Vagina (tissue), 2 donors: Measurements from ENCODE around the gene NAGPA. TPM values are rescaled to one million over a fixed set of nuclear protein-coding genes. Genes with fewer than 3 reads are reported as not detected.

Experiments
- DNase-seq, 2 donors: peaks; one replicate each; pipeline ENCODE4 v3.0.0-alpha.2; 2017; ENCODE audit errors: extremely low spot score in 2 of 2
- H3K27ac ChIP-seq: fragments of 200-600 bp; sonication (generic); one replicate; pipeline ENCODE4 v1.5.1; 2019
- H3K27me3 ChIP-seq: fragments of 200-600 bp; sonication (generic); one replicate; pipeline ENCODE4 v1.5.1; 2019
- H3K36me3 ChIP-seq, 2 donors: fragments of 200-600 bp; sonication (generic); one replicate each; pipeline ENCODE4 v1.5.1; 2017 to 2019
- H3K4me1 ChIP-seq: fragments of 200-600 bp; sonication (generic); one replicate; pipeline ENCODE4 v1.5.1; 2019
- H3K4me3 ChIP-seq, 2 donors: fragments of 200-600 bp; sonication (generic); 1 replicate in 1 of 2; 2 replicates in 1 of 2; pipeline ENCODE4 v1.5.1; 2016 to 2019
- H3K9me3 ChIP-seq: fragments of 200-600 bp; sonication (generic); one replicate; pipeline ENCODE4 v1.5.1; 2019
- POLR2A ChIP-seq, 2 donors: fragments of 450-650 bp; IDR thresholded peaks; one replicate each; pipeline ENCODE4 v1.6.1; 2017; ENCODE audit warnings: antibody characterized with exemption in 2 of 2, mild to moderate bottlenecking in 2 of 2, moderate library complexity in 2 of 2
- POLR2AphosphoS5 ChIP-seq, 2 donors: sonication (generic); formaldehyde crosslinking; IDR thresholded peaks; one replicate each; pipeline ENCODE4 v1.9.0; 2017; ENCODE audit warnings: antibody characterized with exemption in 2 of 2, mild to moderate bottlenecking in 2 of 2, low read depth in 1 of 2; ENCODE audit not compliant: insufficient read depth in 1 of 2
- intact Hi-C: fragments of 100-400 bp; cut with DNase I; formaldehyde crosslinking; loops from one replicate; pipeline ENCODE4 v1.15.1; 2023
- total RNA-seq: library from RNA; depleted of rRNA; stranded (reverse); fragments of >200 nt; gene quantifications from one replicate; pipeline ENCODE4 v1.2.3, GENCODE V29; 2016
- TF ChIP-seq, protein P1 (sequence below), 3 experiments: fragments of 450-650 bp in 2 of 3; fragments of 200-600 bp in 1 of 3; sonication (generic) in 1 of 3; IDR thresholded peaks; one replicate each; pipeline ENCODE4 v1.5.1; 2017 to 2019; ENCODE audit warnings: antibody characterized with exemption in 3 of 3, mild to moderate bottlenecking in 2 of 3, moderate library complexity in 2 of 3

NAGPA gene
- total RNA-seq, 1 donor from 2014 or later: 9.8 TPM

DNA sequence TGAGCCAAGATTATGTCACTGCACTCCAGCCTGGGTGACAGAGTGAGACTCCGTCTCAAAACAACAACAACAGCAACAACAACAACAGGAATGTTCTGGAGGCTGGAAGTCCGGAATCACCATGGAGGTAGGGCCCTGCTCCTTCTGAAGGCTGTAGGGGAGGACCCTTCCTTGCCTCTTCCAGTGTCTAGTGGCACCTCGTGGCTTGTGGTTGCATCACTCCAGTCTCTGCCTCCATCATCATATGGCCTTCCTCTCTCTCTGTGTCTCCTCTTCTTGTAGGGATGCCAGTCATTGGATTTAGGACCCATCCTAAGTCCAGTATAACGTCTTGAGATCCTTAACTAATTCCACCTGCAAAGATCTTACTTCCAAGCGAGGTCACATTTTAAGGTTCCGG, 14.0 kb downstream of the NAGPA start:
- DNase-seq: no peak
- H3K27ac ChIP-seq: no peak overlapping the region
- intact Hi-C loops: no loop called here
- TF ChIP-seq POLR2AphosphoS5 (IDR thresholded peaks at IDR 0.05; ENCODE audit: insufficient read depth in 1 of 2, low read depth in 1 of 2): no peak
- TF ChIP-seq, protein P1, sequence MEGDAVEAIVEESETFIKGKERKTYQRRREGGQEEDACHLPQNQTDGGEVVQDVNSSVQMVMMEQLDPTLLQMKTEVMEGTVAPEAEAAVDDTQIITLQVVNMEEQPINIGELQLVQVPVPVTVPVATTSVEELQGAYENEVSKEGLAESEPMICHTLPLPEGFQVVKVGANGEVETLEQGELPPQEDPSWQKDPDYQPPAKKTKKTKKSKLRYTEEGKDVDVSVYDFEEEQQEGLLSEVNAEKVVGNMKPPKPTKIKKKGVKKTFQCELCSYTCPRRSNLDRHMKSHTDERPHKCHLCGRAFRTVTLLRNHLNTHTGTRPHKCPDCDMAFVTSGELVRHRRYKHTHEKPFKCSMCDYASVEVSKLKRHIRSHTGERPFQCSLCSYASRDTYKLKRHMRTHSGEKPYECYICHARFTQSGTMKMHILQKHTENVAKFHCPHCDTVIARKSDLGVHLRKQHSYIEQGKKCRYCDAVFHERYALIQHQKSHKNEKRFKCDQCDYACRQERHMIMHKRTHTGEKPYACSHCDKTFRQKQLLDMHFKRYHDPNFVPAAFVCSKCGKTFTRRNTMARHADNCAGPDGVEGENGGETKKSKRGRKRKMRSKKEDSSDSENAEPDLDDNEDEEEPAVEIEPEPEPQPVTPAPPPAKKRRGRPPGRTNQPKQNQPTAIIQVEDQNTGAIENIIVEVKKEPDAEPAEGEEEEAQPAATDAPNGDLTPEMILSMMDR (IDR thresholded peaks at IDR 0.05): no peak
- TF ChIP-seq POLR2A (IDR thresholded peaks at IDR 0.05): no peak
- no peaks in the 10 kb centered on the region for H3K36me3 ChIP-seq
- H3K4me3 ChIP-seq: no peak overlapping the region
- no peaks in the 10 kb centered on the region for H3K4me1 ChIP-seq
- H3K9me3 ChIP-seq: no peaks in the 10 kb centered on the region
- H3K27me3 ChIP-seq: no peaks in the 10 kb centered on the region

DNA sequence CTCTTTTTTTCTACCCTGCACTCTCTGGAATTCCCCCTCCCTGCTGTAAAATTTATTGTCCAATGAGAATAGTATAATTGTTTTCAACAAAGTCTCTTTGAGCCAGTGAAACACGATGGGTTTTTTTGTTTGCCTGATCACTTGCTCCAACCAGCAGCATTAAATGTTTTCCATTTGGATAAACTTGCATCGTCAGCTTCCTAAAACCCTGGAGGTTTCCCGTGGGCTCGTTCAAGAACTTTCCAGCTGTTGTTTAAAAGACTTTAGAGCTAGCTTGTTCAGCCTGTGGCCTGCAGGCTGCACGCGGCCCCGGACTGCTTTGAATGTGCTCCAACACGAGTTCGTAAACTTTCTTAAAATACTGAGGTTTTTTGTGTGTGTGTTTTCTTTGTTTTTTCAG, 14.9 kb downstream of the NAGPA start:
- intact Hi-C loops: no loop called here
- DNase-seq: no peak
- Histone ChIP-seq H3K4me3 (no peak overlapping the region), H3K27ac (peak overlapping the region; percentile 39), H3K9me3 (no peaks in the 10 kb centered on the region), H3K4me1 (no peaks in the 10 kb centered on the region), H3K27me3 (no peaks in the 10 kb centered on the region), H3K36me3 (no peaks in the 10 kb centered on the region)
- TF ChIP-seq, protein P1 (IDR thresholded peaks at IDR 0.05): no peak

DNA sequence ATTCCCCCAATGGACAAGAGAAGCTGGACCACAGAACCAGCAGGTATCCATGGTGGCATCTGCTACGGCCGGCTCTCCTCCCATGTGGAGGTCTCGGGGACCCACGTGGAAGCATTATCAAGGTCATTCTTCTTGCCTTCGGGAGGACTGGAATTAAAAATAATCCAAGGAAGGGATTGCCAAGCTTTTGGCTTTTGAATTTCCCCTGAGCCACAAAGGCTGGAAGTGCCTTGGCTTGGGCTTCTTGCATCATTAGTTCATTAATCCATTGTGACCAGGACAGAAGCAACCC, 16.1 kb downstream of the NAGPA start:
- no peak overlapping the region for H3K27ac ChIP-seq
- intact Hi-C loops: no loop called here
- TF ChIP-seq POLR2AphosphoS5 (IDR thresholded peaks at IDR 0.05; ENCODE audit: insufficient read depth in 1 of 2, low read depth in 1 of 2) (no peak), POLR2A (IDR thresholded peaks at IDR 0.05) (no peak)
- TF ChIP-seq, protein P1 (IDR thresholded peaks at IDR 0.05): no peak
- no peaks in the 10 kb centered on the region for H3K4me1 ChIP-seq
- no peaks in the 10 kb centered on the region for H3K27me3 ChIP-seq
- no peak for DNase-seq
- no peaks in the 10 kb centered on the region for H3K9me3 ChIP-seq
- H3K4me3 ChIP-seq: no peak overlapping the region
- H3K36me3 ChIP-seq: no peaks in the 10 kb centered on the region

DNA sequence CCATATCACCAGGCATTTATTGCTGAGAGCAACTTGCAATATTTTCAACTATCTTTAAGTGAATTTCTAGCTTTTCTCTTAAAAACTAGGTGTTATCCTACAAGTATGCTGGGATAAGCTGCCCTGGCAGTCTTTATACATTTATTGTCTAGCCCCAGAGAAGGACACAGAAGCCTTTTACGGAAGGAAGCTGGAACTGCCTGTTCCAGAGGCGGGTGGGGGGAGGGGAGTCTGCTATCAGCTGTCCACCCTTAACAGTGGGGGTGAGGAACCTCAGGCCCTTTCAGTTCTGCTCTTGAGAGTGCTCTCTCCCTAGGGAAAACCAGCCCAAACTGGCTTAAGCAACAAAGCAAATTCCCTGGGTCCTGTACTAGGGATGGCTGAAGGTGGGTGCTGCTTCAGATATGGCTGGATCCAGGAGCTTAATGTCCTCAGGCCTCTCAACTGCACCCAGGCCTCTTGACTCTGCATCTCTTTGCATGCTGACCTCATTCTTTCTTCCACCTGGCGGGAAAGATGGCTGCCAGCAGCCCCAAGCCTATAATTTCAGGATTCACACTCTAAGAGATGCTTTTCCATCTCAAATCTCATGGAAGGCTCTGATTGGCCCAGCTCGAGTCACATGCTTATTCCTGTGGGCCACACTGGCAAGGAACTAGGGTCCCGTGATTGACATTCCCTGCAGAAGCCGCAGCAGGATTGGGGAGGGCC, 16.6 kb downstream of the NAGPA start:
- H3K4me3 ChIP-seq: no peak overlapping the region
- no peak for TF ChIP-seq POLR2A (IDR thresholded peaks at IDR 0.05)
- TF ChIP-seq, protein P1 (IDR thresholded peaks at IDR 0.05): no peak
- no peak for TF ChIP-seq POLR2AphosphoS5 (IDR thresholded peaks at IDR 0.05; ENCODE audit: insufficient read depth in 1 of 2, low read depth in 1 of 2)
- no peak for DNase-seq
- no peaks in the 10 kb centered on the region for H3K4me1 ChIP-seq
- H3K36me3 ChIP-seq: no peaks in the 10 kb centered on the region
- intact Hi-C loops: no loop called here
- H3K9me3 ChIP-seq: no peaks in the 10 kb centered on the region
- no peaks in the 10 kb centered on the region for H3K27me3 ChIP-seq
- no peak overlapping the region for H3K27ac ChIP-seq

DNA sequence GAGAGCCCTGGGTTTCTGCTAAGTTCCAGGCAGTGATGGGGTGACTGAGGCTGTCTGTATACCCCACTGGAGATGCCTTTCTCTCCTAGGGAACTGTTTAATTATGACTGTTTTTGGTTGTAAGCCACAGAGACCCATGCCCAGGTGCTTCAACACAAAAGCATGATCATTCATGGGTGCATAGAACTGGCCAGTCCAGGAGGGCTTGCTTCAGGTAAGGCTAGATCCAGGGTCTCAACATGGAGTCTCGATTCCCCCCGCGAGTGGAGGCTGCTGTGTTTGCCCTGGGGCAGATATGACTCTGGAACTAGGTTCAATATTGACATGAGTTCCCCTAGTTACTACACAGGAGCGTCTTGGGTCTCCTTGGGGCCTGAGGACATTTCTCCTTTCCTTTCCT, 17.8 kb downstream of the NAGPA start:
- Histone ChIP-seq H3K36me3 (no peaks in the 10 kb centered on the region), H3K27ac (no peak overlapping the region), H3K4me3 (no peak overlapping the region), H3K4me1 (no peaks in the 10 kb centered on the region), H3K9me3 (no peaks in the 10 kb centered on the region), H3K27me3 (no peaks in the 10 kb centered on the region)
- TF ChIP-seq POLR2A (IDR thresholded peaks at IDR 0.05): no peak
- no peak for TF ChIP-seq POLR2AphosphoS5 (IDR thresholded peaks at IDR 0.05; ENCODE audit: insufficient read depth in 1 of 2, low read depth in 1 of 2)
- TF ChIP-seq, protein P1 (IDR thresholded peaks at IDR 0.05): no peak
- DNase-seq: no peak
- intact Hi-C loops: no loop called here
